Nephron progenitor cell (in vitro differentiated cells): ENCODE results near the gene ZNF14.

ENCODE experiments used
- DNase-seq: peaks from one replicate; pipeline ENCODE4 v3.0.0; 2021
- H3K27ac Mint-ChIP-seq: 2 replicates; pipeline ENCODE4 v1.8.0; 2021; ENCODE audit warnings: mild to moderate bottlenecking, moderate library complexity, mixed read lengths
- H3K27me3 Mint-ChIP-seq: 2 replicates; pipeline ENCODE4 v1.8.0; 2021; ENCODE audit warnings: mild to moderate bottlenecking, low read depth, mixed read lengths; ENCODE audit not compliant: poor library complexity
- H3K36me3 Mint-ChIP-seq: 2 replicates; pipeline ENCODE4 v1.8.0; 2021; ENCODE audit warnings: low read depth, mixed read lengths
- H3K4me1 Mint-ChIP-seq: 2 replicates; pipeline ENCODE4 v1.8.0; 2021; ENCODE audit warnings: mixed read lengths
- H3K4me3 Mint-ChIP-seq: 2 replicates; pipeline ENCODE4 v1.8.0; 2021; ENCODE audit warnings: mild to moderate bottlenecking, moderate library complexity, mixed read lengths
- H3K9me3 Mint-ChIP-seq: 2 replicates; pipeline ENCODE4 v1.8.0; 2021; ENCODE audit warnings: mild to moderate bottlenecking, moderate library complexity, mixed read lengths
- CTCF ChIP-seq: fragments of 200-600 bp; sonication (generic); IDR thresholded peaks from 2 replicates; pipeline ENCODE4 v1.5.0; 2021; ENCODE audit warnings: antibody characterized with exemption

ZNF14 gene

GRCh38 chr19:19721896-19722295 is 11.0 kb downstream of the ZNF14 start:
- no peak for TF ChIP-seq CTCF
- Mint-ChIP-seq H3K27me3 (no peaks in the 10 kb centered on the region), H3K4me1 (no peaks in the 10 kb centered on the region), H3K27ac (no peak overlapping the region), H3K9me3 (peaks cover 65% of the 10 kb centered on the region), H3K36me3 (peaks cover 65% of the 10 kb centered on the region), H3K4me3 (no peak overlapping the region)
- no peak for DNase-seq

- no peak for DNase-seq
These were observed 13.1 kb downstream of the ZNF14 start for GRCh38 chr19:19719798-19720197.

DNA sequence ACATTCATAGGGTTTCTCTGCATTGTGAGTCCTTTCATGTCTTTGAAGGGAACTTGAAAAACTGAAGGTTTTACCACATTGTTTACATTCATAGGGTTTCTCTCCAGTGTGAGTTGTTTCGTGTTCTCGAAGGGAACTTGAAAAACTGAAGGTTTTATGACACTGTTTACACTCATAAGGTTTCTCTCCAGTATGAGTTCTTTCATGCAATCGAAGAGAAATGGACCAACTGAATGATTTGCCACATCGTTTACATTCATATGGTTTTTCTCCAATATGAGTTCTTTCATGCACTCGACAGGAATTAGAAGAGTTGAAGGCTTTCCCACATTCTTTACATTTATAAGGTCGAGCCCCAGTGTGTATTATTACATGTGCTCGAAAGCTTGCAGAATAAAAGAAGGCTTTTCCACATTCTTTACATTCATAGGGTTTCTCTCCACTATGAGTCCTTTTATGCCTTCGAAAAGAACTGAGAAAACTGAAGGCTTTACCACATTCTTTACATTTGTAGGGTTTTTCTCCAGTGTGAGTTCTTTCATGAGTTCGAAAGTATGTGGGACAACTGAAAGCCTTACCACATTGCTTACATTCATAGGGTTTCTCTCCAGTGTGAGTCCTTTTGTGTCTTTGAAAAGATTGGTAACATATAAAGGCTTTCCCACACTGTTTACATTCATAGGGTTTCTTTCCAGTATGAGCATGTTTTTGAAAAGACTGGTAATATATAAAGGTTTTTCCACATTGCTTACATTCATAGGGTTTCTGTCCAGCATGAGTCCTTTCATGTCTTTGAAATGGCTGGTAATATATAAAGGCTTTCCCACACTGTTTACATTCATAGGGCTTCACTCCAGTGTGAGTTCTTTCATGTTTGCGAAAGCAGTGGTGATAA is 20.7 kb downstream of the ZNF14 start:
- H3K36me3 Mint-ChIP-seq = peaks cover 100% of the 10 kb centered on the region
- no peaks in the 10 kb centered on the region for H3K27me3 Mint-ChIP-seq
- no peak overlapping the region for H3K4me3 Mint-ChIP-seq
- DNase-seq = no peak
- H3K27ac Mint-ChIP-seq = no peak overlapping the region
- H3K4me1 Mint-ChIP-seq = no peaks in the 10 kb centered on the region
- no peak for TF ChIP-seq CTCF
- peaks cover 100% of the 10 kb centered on the region for H3K9me3 Mint-ChIP-seq

More at GRCh38 chr19:19719798-19720197, 13.1 kb downstream of the ZNF14 start:
- H3K4me1 Mint-ChIP-seq = no peaks in the 10 kb centered on the region
- peaks cover 86% of the 10 kb centered on the region for H3K36me3 Mint-ChIP-seq
- TF ChIP-seq CTCF = no peak
- no peak overlapping the region for H3K27ac Mint-ChIP-seq
- H3K9me3 Mint-ChIP-seq = peaks cover 86% of the 10 kb centered on the region
- no peak overlapping the region for H3K4me3 Mint-ChIP-seq
- H3K27me3 Mint-ChIP-seq = no peaks in the 10 kb centered on the region

GRCh38 chr19:19711306-19711933 is 21.5 kb downstream of the ZNF14 start:
- H3K27me3 Mint-ChIP-seq = no peaks in the 10 kb centered on the region
- peaks cover 99% of the 10 kb centered on the region for H3K36me3 Mint-ChIP-seq
- no peak overlapping the region for H3K4me3 Mint-ChIP-seq
- no peaks in the 10 kb centered on the region for H3K4me1 Mint-ChIP-seq
- H3K27ac Mint-ChIP-seq = no peak overlapping the region
- H3K9me3 Mint-ChIP-seq = peaks cover 100% of the 10 kb centered on the region
- DNase-seq = no peak
- TF ChIP-seq CTCF = no peak

DNA sequence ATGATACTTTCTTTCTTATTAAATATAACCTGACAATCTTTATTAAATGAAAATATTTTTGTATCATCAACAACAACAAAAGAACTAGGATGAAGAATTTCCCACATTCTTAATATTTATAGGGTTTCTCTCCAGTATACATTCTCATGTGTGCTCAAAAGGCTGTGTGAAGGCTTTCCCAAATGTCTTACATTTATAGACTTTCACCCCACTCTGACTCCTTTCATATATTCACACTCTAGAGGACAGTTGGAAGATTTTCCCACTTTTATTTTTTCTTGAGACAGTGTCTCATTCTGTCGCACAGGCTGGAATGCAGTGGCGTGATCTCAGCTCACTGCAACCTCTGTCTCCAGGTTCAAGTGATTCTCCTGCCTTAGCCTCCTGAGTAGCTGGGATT is 22.4 kb downstream of the ZNF14 start:
- Mint-ChIP-seq H3K9me3 (peaks cover 100% of the 10 kb centered on the region), H3K36me3 (peaks cover 98% of the 10 kb centered on the region), H3K4me3 (no peak overlapping the region), H3K4me1 (no peaks in the 10 kb centered on the region), H3K27ac (no peak overlapping the region), H3K27me3 (no peaks in the 10 kb centered on the region)
- DNase-seq = no peak
- no peak for TF ChIP-seq CTCF
